Measurements from ENCODE around the gene SYNM. TPM values are rescaled to one million over a fixed set of nuclear protein-coding genes. Genes with fewer than 3 reads are reported as not detected.

Gene SYNM
- total and polyA plus RNA-seq, 2 of the 8 experiments (the other 6 are each of a cell fraction or from before 2014, with no cell fraction given) = 0.89 to 2.0 TPM

- no peak overlapping the region for H2BK5ac ChIP-seq (ENCODE audit: low read depth, low read length)
- no peak overlapping the region for H3K18ac ChIP-seq (ENCODE audit: extremely low read depth, low read length)
- H3K79me1 ChIP-seq (ENCODE audit: low read depth, low read length) = no peaks in the 10 kb centered on the region
- no peak overlapping the region for H3K23ac ChIP-seq (ENCODE audit: insufficient read length)
- POLR2A ChIA-PET (ENCODE audit: partially characterized antibody) = no interaction called here
- H3K56ac ChIP-seq (replicated peaks; ENCODE audit: insufficient read length, low read depth, low read length) = no peak overlapping the region
- no peaks in the 10 kb centered on the region; a peak in 1 of 8 replicates for H3K36me3 ChIP-seq (ENCODE audit: control insufficient read depth in 2 of 4, insufficient read depth in 4 of 4, low read length in 3 of 4)
- H3K4me2 ChIP-seq (ENCODE audit: insufficient read depth in 1 of 2, low read depth in 2 of 2, low read length in 2 of 2) = no peak overlapping the region
- H4K91ac ChIP-seq (replicated peaks; ENCODE audit: insufficient read length, low read length) = no peak overlapping the region
- no peak overlapping the region for H2BK20ac ChIP-seq (ENCODE audit: low read length)
- no peak overlapping the region for H3K4ac ChIP-seq (replicated peaks; ENCODE audit: insufficient read length, low read depth, low read length)
- H2BK120ac ChIP-seq (replicated peaks; ENCODE audit: low read depth, low read length) = no peak overlapping the region
- no peak overlapping the region for H3K27ac ChIP-seq (ENCODE audit: low read depth, low read length)
- H3K79me2 ChIP-seq (ENCODE audit: control insufficient read depth in 1 of 2, insufficient read depth in 2 of 2, low read length in 2 of 2) = no peaks in the 10 kb centered on the region
- H3K23me2 ChIP-seq (ENCODE audit: low read depth, low read length) = no peaks in the 10 kb centered on the region
- no peak overlapping the region for H2AK5ac ChIP-seq (ENCODE audit: low read depth, low read length)
- CTCF ChIA-PET (ENCODE audit: partially characterized antibody) = no interaction called here
- 95% methylated on average over 4 of the region's 4 CpGs; no CpG with 5 or more reads in 1 of the 2 experiments for WGBS, 2 experiments (ENCODE audit: extremely low coverage in 1 of 2, insufficient coverage in 1 of 2, insufficient read length in 1 of 2, insufficient replicate concordance in 2 of 2, low coverage in 1 of 2, low lambda C conversion rate in 2 of 2, missing lambda C conversion rate in 1 of 2)
- H3K27me3 ChIP-seq (replicated peaks in 1 of 4; ENCODE audit: control insufficient read depth in 3 of 4, extremely low read depth in 1 of 4, insufficient read depth in 3 of 4, low read length in 3 of 4) = no peaks in the 10 kb centered on the region
- no peaks in the 10 kb centered on the region for H4K20me1 ChIP-seq (replicated peaks in 1 of 2; ENCODE audit: control insufficient read depth in 1 of 2, insufficient read depth in 2 of 2, low read length in 2 of 2)
- no peak overlapping the region for H2AFZ ChIP-seq (ENCODE audit: low read length)
- no peak overlapping the region for H3K4me3 ChIP-seq (ENCODE audit: extremely low read depth in 1 of 4, insufficient read depth in 2 of 4, low read depth in 3 of 4, low read length in 4 of 4)
- no peak overlapping the region for H2BK15ac ChIP-seq (ENCODE audit: low read length)
- DNase-seq (ENCODE audit: low read depth in 1 of 2, low spot score in 2 of 2) = no peak
- H4K8ac ChIP-seq (ENCODE audit: extremely low read depth, insufficient read depth, low read length) = no peak overlapping the region
- H3K9me3 ChIP-seq (ENCODE audit: insufficient read depth in 2 of 2, low read depth in 1 of 2, low read length in 1 of 2) = no peaks in the 10 kb centered on the region
- H3K9ac ChIP-seq (replicated peaks in 1 of 4; ENCODE audit: extremely low read depth in 1 of 4, low read depth in 3 of 4, low read length in 3 of 4) = no peak overlapping the region
- no peak overlapping the region for H3K14ac ChIP-seq (ENCODE audit: insufficient read length)
- no peak for FAIRE-seq
- no peak overlapping the region for H2BK12ac ChIP-seq (ENCODE audit: low read depth, low read length)
- H3K4me1 ChIP-seq (replicated peaks in 1 of 4; ENCODE audit: control insufficient read depth in 3 of 4, insufficient read depth in 4 of 4, low read length in 3 of 4) = no peaks in the 10 kb centered on the region; a peak in 1 of 7 replicates
- H4K5ac ChIP-seq (ENCODE audit: insufficient read length, low read depth, low read length) = no peak overlapping the region
- TF ChIP-seq EGR1 (IDR thresholded peaks at IDR 0.05; ENCODE audit: borderline replicate concordance, low read depth, low read length) (no peak), EP300 (IDR thresholded peaks at IDR 0.05; ENCODE audit: borderline replicate concordance in 1 of 2, low read depth in 2 of 2, low read length in 2 of 2) (no peak), JUND (IDR thresholded peaks at IDR 0.05; ENCODE audit: low read length) (no peak), CHD1 (IDR thresholded peaks at IDR 0.05; ENCODE audit: low read depth, low read length) (no peak), SIX5 (IDR thresholded peaks at IDR 0.05; ENCODE audit: low read depth, low read length) (no peak), CHD2 (IDR thresholded peaks at IDR 0.05; ENCODE audit: low read length) (no peak), RAD21 (IDR thresholded peaks at IDR 0.05 in 1 of 2, conservative IDR thresholded peaks at IDR 0.05 in 1 of 2; ENCODE audit: low read depth in 2 of 2, low read length in 2 of 2) (no peak), SIN3A (conservative IDR thresholded peaks at IDR 0.05 in 1 of 2, IDR thresholded peaks at IDR 0.05 in 1 of 2; ENCODE audit: low read depth in 1 of 2, low read length in 2 of 2) (no peak), BRCA1 (IDR thresholded peaks at IDR 0.05; ENCODE audit: low read depth, low read length) (no peak), USF2 (IDR thresholded peaks at IDR 0.05; ENCODE audit: low read length) (no peak), KDM1A (IDR thresholded peaks at IDR 0.05; ENCODE audit: borderline replicate concordance, low read length) (no peak), CTBP2 (IDR thresholded peaks at IDR 0.05; ENCODE audit: borderline replicate concordance, insufficient read depth, insufficient read length, low read length) (no peak)
- TF ChIP-seq, protein P1, sequence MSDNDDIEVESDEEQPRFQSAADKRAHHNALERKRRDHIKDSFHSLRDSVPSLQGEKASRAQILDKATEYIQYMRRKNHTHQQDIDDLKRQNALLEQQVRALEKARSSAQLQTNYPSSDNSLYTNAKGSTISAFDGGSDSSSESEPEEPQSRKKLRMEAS (IDR thresholded peaks at IDR 0.05) = no peak
These were observed 67.3 kb downstream of the SYNM start for GRCh38 chr15:99172171-99172570.
